Activated CD8-positive, alpha-beta memory T cell treated with anti-CD3 and anti-CD28 coated beads, Interleukin-2, amount 50 U/mL, for 24 hours (primary cell): Measurements from ENCODE around the gene PFDN4.
"Not testable (repeated sequence)": the region's sequence is repeated elsewhere in the genome, so short reads cannot be mapped to it uniquely, and the experiment has no call there.

Experiments used
- DNase-seq: peaks from one replicate; pipeline ENCODE4 v3.0.0-alpha.2; 2020; ENCODE audit errors: extremely low read depth

PFDN4 gene

GRCh38 chr20:54223751-54224150, 15.9 kb downstream of the PFDN4 start:
- DNase-seq = no peak

GRCh38 chr20:54224642-54225041, 16.8 kb downstream of the PFDN4 start:
- not testable (repeated sequence) for DNase-seq

- no peak for DNase-seq
Measured at GRCh38 chr20:54227241-54227640, 19.4 kb downstream of the PFDN4 start.

GRCh38 chr20:54227751-54228150, 19.9 kb downstream of the PFDN4 start:
- no peak for DNase-seq

GRCh38 chr20:54228841-54229240, 21.0 kb downstream of the PFDN4 start:
- DNase-seq = no peak

- no peak for DNase-seq
Measured at GRCh38 chr20:54229566-54230160, 21.8 kb downstream of the PFDN4 start.

GRCh38 chr20:54231036-54231435, 23.1 kb downstream of the PFDN4 start:
- DNase-seq = no peak

- no peak for DNase-seq
Measured at GRCh38 chr20:54234991-54235390, 27.1 kb downstream of the PFDN4 start.

GRCh38 chr20:54237116-54237943, 29.4 kb downstream of the PFDN4 start:
- DNase-seq = no peak

GRCh38 chr20:54244113-54244512, 36.2 kb downstream of the PFDN4 start:
- no peak for DNase-seq

- DNase-seq = not testable (repeated sequence)
Measured at GRCh38 chr20:54248705-54249104, 40.8 kb downstream of the PFDN4 start.

- no peak for DNase-seq
Measured at GRCh38 chr20:54250691-54251090, 42.8 kb downstream of the PFDN4 start.

GRCh38 chr20:54251096-54251495, 43.2 kb downstream of the PFDN4 start:
- no peak for DNase-seq

GRCh38 chr20:54254596-54254995, 46.7 kb downstream of the PFDN4 start:
- no peak for DNase-seq

GRCh38 chr20:54255157-54255556, 47.3 kb downstream of the PFDN4 start:
- no peak for DNase-seq

GRCh38 chr20:54256202-54256601, 48.3 kb downstream of the PFDN4 start:
- no peak for DNase-seq

- DNase-seq = no peak
Measured at GRCh38 chr20:54257071-54257816, 49.4 kb downstream of the PFDN4 start.

GRCh38 chr20:54260116-54260515, 52.2 kb downstream of the PFDN4 start:
- DNase-seq = no peak

- DNase-seq = no peak
Measured at GRCh38 chr20:54262671-54263070, 54.8 kb downstream of the PFDN4 start.

- no peak for DNase-seq
Measured at GRCh38 chr20:54263116-54263690, 55.3 kb downstream of the PFDN4 start.

- not testable (repeated sequence) for DNase-seq
Measured at GRCh38 chr20:54265791-54266190, 57.9 kb downstream of the PFDN4 start.

- DNase-seq = no peak
Measured at GRCh38 chr20:54266844-54267243, 59.0 kb downstream of the PFDN4 start.
